T-helper 1 cell treated with Interleukin-12 subunit alpha and Interleukin-12 subunit beta and Interleukin-4 antibody, amounts not matched to agents 30 ng/mL and 1 ng/mL, for 36 hours (primary cell): Measurements from ENCODE around the gene RNU2-1. TPM values are rescaled to one million over a fixed set of nuclear protein-coding genes. Genes with fewer than 3 reads are reported as not detected.
"Not testable (repeated sequence)": the region's sequence is repeated elsewhere in the genome, so short reads cannot be mapped to it uniquely, and the experiment has no call there.

Experiments used
- intact Hi-C: fragments of 100-400 bp; cut with micrococcal nuclease; formaldehyde crosslinking; loops from one replicate; pipeline ENCODE4 v1.15.1; 2024
- total RNA-seq: library from RNA; stranded (reverse); gene quantifications from 2 replicates; pipeline ENCODE4 v1.2.3, GENCODE V29; 2022

The RNU2-1 gene
- total RNA-seq: 6,239 and 6,244 TPM in 2 replicates

DNA sequence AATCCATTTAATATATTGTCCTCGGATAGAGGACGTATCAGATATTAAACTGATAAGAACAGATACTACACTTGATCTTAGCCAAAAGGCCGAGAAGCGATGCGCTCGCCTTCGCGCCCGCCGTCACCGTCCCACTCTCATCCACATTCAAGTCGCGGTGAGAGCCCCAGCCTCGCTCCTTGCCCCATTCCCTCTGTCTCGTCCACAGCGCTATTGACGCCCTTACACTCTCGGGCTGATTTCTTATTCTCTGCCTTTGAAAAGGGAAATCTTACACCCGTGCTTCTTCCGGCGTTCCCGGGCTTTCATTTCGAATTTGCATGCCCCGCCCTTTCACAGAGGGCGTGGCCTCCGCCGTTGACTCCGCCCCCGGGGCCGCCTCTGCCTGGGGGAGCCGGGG, at the start of gene RNU2-1:
TSS of gene RNU2-1 (minus strand) at position 101 of the 400 bp plus-strand sequence.
- intact Hi-C loops: not testable (repeated sequence)

DNA sequence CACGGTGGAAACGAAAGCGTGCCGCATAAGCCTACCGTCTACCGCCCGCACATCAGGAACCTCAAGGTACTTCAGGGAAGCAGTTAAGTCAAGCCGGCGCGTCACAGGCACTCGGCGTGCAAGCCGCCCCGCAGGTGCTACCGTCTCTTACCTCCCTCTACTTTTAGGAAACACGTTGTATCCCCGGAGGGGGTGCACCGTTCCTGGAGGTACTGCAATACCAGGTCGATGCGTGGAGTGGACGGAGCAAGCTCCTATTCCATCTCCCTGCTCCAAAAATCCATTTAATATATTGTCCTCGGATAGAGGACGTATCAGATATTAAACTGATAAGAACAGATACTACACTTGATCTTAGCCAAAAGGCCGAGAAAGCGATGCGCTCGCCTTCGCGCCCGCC, 39.1 kb upstream of the RNU2-1 start:
- intact Hi-C loops: not testable (repeated sequence)

DNA sequence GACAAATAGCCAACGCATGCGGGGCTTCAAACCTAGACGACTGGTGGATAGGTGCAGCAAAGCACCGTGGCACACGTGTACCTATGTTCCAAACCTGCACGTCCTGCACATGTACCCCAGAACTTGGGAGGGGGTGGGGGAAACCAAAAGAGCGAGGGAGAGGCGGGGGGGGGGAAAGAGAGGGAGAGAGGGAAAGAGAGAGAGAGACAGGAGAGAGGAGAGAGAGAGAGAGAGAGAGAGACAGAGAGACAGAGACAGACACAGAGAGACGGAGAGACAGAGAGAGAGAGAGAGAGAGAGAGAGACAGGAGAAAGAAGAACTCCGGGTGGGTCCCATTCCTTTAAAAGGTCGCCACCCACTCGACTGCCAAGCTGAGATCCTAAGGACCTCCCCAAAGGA, 38.7 kb upstream of the RNU2-1 start:
- intact Hi-C loops: not testable (repeated sequence)

DNA sequence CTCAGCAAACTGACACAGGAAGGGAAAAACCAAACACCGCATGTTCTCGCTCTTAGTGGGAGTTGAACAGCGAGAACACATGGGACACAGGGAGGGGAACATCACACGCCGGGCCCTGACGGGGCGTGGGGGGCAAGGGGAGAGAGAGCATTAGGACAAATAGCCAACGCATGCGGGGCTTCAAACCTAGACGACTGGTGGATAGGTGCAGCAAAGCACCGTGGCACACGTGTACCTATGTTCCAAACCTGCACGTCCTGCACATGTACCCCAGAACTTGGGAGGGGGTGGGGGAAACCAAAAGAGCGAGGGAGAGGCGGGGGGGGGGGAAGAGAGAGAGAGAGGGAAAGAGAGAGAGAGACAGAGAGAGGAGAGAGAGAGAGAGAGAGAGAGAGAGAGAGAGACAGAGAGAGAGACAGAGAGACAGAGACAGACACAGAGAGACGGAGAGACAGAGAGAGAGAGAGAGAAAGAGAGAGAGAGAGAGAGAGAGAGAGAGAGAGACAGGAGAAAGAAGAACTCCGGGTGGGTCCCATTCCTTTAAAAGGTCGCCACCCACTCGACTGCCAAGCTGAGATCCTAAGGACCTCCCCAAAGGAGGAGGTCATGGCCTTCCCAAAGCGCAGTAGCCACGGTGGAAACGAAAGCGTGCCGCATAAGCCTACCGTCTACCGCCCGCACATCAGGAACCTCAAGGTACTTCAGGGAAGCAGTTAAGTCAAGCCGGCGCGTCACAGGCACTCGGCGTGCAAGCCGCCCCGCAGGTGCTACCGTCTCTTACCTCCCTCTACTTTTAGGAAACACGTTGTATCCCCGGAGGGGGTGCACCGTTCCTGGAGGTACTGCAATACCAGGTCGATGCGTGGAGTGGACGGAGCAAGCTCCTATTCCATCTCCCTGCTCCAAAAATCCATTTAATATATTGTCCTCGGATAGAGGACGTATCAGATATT, 37.1 kb upstream of the RNU2-1 start:
- intact Hi-C loops: not testable (repeated sequence)

DNA sequence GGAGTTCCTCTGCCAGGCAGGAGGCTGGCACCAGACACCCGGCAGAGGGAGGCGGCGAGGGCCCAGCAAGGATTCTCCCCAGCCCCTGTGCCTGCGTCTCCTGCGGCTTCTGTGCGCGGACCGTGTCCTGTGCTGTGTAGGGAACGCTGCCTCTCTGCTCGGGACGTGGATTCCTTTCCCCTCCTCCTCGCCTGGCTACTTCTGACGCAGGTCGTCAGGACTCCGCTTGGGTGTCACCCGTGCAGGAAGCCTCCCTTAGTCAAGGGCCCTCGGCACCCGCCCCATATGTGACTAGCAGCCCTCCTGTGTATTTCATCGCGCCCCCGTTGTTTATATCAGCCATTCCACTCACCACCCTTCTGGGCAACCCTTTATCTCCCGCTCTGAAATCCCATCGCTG, 12.7 kb upstream of the RNU2-1 start:
- intact Hi-C loops: not testable (repeated sequence)

DNA sequence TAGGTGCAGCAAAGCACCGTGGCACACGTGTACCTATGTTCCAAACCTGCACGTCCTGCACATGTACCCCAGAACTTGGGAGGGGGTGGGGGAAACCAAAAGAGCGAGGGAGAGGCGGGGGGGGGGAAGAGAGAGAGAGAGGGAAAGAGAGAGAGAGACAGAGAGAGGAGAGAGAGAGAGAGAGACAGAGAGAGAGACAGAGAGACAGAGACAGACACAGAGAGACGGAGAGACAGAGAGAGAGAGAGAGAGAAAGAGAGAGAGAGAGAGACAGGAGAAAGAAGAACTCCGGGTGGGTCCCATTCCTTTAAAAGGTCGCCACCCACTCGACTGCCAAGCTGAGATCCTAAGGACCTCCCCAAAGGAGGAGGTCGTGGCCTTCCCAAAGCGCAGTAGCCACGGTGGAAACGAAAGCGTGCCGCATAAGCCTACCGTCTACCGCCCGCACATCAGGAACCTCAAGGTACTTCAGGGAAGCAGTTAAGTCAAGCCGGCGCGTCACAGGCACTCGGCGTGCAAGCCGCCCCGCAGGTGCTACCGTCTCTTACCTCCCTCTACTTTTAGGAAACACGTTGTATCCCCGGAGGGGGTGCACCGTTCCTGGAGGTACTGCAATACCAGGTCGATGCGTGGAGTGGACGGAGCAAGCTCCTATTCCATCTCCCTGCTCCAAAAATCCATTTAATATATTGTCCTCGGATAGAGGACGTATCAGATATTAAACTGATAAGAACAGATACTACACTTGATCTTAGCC, 7.0 kb upstream of the RNU2-1 start:
- intact Hi-C loops: not testable (repeated sequence)

DNA sequence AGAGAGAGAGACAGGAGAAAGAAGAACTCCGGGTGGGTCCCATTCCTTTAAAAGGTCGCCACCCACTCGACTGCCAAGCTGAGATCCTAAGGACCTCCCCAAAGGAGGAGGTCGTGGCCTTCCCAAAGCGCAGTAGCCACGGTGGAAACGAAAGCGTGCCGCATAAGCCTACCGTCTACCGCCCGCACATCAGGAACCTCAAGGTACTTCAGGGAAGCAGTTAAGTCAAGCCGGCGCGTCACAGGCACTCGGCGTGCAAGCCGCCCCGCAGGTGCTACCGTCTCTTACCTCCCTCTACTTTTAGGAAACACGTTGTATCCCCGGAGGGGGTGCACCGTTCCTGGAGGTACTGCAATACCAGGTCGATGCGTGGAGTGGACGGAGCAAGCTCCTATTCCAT, 5.8 kb upstream of the RNU2-1 start:
- intact Hi-C loops: not testable (repeated sequence)

DNA sequence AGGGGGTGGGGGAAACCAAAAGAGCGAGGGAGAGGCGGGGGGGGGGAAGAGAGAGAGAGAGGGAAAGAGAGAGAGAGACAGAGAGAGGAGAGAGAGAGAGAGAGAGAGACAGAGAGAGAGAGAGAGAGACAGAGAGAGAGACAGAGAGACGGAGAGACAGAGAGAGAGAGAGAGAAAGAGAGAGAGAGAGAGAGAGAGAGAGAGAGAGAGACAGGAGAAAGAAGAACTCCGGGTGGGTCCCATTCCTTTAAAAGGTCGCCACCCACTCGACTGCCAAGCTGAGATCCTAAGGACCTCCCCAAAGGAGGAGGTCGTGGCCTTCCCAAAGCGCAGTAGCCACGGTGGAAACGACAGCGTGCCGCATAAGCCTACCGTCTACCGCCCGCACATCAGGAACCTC, 514 bp downstream of the RNU2-1 start:
- intact Hi-C loops: not testable (repeated sequence)

DNA sequence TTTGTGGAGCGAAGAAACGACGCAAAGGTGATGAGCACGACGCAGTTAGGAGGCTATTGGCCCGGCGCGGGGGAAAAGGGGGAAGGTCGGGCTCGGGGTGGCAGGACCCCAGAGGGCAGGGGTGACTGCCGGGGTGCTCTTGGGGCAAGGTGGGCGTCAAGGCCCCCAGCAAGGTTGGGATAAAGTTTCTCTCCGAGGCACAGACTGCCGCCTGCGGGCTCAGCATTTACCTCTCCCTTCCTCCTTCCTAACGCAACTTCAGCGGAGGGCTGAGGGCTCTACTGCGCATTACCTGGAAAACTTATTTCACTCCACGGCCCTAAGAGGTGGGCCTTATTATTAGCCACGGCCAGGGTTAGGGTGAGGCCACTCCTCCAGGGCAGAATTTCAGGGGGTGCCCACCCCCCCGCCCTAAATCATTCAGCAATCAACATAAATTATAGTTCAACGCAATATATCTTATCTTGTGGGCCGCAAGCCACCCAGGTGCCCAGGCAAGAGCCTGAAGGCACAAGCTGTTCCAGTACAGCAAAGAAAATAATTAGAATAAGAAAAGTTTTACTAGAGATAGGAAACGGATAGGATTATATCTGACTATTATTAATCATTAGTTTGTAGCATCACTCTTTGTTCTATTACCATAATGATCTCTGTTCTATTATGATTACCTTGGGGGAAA, 1.6 kb downstream of the RNU2-1 start:
- intact Hi-C loops: not testable (repeated sequence)

DNA sequence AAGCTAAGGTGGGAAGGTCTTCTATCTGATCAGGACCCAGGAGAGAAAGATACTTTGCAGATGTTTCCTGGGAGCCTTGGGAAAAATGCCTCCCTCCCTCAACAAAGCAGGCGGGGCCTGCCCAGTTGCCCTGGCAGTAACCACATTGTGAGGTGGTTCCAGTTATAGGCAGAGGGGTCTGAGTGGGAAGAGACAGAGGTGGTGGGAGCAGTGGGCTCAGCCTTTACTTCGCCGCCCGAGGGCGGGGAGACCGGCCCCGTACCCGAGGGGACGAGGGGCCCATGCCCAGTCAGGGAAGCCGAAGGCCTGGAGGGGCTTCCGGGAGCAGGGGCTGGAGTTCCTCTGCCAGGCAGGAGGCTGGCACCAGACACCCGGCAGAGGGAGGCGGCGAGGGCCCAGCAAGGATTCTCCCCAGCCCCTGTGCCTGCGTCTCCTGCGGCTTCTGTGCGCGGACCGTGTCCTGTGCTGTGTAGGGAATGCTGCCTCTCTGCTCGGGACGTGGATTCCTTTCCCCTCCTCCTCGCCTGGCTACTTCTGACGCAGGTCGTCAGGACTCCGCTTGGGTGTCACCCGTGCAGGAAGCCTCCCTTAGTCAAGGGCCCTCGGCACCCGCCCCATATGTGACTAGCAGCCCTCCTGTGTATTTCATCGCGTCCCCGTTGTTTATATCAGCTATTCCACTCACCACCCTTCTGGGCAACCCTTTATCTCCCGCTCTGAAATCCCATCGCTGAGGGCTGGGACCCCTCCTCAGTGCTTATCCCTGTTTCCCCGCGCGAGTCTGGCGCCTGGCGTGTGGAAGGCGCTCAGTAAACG, 2.4 kb downstream of the RNU2-1 start:
- intact Hi-C loops: not testable (repeated sequence)

DNA sequence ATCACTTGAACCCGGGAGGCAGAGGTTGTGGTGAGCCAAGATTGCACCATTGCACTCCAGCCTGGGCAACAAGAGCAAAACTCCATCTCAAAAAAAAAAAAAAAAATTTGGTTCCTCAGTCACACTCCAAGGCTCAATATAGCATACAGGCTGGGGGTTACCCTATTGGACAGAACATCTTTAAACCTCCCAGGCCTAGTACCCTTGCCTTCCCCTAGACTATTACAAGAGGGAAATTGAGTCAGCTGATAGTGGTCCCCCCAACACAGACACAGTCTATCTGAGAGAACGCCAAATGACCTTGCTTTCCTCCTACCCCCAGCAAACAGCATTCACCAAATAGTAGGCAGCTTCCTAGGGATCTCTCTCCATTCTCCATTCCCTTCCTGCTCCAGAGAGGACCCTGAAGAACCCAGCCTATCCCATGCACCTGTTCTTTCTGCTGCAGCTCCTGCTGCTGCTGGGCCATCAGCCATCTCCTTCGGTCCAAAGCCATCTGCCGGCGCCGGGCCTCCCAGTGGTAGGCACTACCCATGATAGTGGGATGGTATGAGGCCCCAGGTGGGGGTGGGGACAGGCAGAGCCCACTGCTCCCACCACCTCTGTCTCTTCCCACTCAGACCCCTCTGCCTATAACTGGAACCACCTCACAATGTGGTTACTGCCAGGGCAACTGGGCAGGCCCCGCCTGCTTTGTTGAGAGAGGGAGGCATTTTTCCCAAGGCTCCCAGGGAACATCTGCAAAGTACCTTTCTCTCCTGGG, 5.6 kb downstream of the RNU2-1 start, which contains the start of gene CCDC200:
TSS of gene CCDC200 (minus strand) at position 604 of the 763 bp plus-strand sequence. CDS start at position 535, 69 bp downstream.
- intact Hi-C loops: not testable (repeated sequence)

DNA sequence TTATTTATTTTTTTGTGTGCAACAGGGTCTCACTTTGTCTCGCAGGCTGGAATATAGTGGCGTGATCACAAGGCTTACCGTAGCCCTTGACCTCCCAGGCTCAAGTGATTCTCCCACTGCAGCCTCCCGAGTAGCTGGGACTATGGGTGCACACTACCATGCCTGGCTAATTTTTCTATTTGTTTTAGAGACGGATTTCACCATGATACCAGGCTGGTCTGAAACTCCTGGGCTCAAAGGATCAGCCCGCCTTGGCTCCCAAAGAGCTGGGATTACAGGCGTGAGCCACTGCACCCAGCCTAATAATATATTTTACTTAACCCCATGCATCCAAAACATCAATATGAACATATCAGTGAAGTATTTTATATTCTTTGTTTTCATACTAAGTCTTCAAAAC, 7.4 kb downstream of the RNU2-1 start:
- intact Hi-C loops: no loop called here

DNA sequence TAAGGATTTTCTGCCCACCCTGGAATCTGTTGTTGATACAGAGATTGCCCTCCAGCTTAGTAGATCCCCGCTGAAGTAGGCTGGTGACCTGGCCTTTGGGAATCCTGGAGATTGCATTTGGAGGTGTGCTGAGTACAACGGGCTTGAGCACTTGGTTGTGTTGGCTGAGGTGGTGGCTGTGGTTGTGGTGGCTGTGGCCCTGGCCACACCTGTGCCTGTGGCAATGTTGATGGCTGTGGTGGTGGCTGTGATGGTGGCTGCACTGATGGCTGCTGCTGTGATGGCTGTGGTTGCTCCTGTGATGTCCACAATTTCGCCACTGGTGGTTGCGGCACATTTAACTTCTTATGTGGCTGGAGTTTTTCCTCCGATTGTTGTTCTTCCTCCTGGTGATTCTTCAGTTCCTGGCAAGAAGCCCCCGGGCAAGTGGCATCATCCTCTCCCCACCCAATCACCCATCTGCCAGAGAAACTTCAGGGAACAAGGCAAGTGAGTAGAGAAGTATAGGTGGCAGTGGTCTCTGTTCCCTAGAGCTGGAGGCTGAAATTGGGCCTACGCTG, 9.6 kb downstream of the RNU2-1 start:
- intact Hi-C loops: no loop called here

DNA sequence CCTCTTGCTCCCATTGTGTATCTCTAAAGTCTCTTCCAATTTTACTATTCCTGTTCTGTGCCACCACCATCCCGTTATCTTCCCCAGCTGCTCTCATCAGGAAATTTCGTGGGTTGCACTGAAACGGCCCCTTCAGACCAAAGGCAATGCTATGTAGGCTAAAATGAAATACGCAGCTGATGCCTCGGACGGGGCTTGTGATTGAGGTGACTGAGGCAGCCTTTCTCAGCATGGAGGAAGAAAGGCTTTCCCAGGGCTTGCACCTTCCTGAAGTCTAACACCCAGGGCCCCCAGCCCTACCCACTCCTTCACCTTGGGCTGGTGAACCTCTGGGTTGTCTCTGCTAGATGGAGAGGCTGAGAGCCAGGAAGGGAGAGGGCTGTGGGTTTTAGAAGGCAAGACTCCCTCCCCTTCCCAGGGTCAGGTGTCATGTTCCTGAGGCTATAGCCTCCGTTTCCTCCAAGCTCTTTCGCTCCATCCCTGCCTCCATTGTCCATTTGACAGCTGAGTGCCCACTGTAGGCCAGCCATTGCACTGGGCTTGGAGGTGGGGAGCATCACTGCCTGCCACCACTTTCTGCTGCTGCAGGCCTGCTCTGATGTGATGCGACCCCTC, 13.2 kb downstream of the RNU2-1 start:
- intact Hi-C loops: no loop called here

DNA sequence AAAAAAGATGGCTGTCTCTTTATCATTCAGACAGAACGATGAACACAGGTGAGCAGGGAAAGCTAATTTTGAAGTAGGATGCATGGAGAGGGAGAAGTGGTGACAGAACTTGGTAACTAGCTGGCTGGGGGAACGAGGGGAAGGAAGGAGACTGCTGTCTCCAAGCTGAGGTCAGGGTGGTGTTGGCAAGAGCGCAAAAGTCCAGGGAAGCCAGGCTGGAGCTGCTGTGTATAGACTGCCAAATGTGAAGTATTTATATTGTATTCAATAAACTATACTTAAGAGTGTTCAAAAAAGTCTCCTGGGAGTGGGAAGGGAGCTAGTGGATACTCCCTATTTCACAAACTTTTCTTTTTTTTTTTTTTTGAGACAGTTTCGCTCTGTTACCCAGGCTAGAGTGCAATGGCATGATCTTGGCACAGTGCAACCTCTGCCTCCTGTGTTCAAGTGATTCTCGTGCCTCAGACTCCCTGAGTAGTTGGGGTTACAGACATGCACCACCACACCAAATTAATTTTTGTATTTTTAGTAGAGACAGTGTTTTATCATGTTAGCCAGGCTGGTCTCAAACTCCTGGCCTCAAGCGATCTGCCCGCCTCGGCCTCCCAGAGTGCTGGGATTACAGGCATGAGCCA, 13.9 kb downstream of the RNU2-1 start:
- intact Hi-C loops: no loop called here

DNA sequence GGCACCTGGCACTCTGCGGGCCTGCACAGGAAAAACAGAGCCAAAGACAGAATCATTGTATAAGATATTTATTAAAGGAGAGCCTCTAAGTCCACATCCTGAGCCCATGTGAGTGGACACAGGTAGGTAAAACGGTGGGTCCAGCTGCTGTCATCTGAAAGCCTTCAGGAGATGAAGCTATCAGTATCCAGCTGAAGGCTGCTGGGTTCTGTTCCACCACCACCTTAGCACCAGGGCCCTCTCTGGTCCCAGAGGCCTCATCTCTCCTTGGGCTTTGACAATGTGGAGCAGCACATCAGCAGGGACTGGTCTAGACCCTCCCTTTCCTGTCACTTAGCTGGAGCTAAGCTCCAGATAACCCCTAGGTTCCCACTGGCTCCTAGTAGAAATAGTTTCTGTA, 14.8 kb downstream of the RNU2-1 start:
- intact Hi-C loops: no loop called here

DNA sequence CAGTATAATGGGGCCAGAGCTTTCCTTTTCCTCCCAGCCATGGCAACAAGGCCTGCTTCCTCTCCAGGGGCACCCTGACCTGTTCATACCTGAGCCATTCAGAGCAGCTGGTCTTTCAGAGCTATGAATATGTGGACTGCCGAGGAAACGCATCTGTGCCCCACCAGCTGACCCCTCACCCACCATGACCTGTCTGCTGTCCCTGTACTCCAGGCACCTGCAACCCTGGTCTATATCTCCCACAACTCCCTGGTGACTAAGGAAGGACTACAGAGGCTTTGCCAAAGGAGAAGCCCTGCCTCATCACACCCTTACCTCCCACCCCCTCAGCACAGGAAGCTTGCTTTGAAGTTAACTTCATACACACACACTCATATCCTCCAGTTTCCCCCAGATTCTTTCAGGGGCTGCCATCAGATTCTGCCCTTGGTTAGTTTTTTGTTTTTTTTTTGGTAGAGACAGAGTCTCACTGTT, 16.1 kb downstream of the RNU2-1 start:
- intact Hi-C loops: no loop called here

DNA sequence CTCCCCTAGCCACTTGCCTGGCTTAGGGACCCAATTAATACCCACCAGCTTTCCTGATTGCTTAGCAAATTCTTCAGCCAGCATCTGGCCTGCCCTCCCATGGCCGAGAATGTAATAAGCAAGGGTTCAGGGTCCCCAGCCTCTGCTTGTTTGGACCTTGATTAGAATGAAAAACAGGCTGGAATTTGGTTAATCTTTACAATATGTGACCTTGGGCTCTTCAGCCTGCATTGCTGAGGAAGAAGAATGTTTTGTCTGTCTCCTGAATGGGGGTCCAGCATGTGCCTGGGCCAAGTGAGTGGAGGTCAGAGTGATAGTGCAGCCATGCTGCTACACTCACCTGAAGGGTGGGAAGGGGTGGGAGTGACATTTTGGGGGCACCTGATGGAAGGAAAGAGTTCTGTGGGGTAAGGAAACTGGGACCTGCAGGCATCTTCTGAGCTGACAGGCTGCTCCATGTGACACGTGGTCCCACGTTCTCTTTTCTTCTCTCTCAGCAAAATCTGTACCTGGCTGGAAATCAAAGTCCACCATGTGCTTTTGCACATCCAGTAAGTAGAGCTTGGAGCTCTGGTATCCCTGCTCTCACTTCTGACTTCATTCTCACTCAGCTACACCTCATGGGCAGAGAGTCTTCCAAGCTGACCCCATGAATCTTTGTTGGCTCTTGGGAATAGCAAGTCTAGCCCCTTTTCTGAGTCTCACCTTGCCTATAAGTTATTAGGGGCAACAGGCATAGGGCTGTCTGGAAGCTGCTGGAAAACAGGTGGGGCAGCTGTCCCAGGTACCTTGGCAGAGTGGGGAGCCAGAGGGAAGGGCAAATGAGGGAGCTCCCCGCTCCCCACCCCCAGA, 16.8 kb downstream of the RNU2-1 start:
- intact Hi-C loops: no loop called here
